ENCODE results near the gene MTHFR. TPM values are rescaled to one million over a fixed set of nuclear protein-coding genes. Genes with fewer than 3 reads are reported as not detected.

The MTHFR gene
- total and polyA plus RNA-seq, 2 of the 8 experiments (the other 6 are each of a cell fraction or from before 2014, with no cell fraction given) = 8.7 to 18.5 TPM

DNA sequence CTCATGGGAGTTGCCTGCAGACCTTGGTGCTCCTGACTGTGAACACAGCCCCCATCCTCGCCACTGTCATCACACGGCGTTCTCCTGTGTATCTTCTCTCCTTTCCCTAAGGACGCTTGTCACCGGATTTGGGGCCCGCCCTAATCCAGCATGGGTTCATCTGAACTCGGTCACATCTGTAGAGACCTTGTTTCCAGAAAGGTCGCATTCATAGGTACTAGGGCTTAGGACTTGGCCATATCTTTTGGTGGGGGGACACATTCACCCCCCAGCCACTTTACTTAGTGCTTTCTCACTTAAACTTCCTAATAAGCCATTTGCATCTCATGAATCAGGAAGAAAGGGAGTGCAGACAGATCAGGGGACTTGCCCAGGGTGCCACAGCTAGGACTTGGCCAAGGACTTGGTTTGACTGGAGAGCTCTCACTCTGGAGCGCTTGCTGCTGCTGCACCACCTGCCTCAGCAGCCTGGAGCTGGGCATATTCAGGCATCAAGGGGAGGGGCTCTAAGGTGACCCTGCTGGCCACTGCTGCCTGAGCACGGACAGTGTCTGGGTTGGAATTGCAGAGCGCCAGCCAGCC is 32.1 kb upstream of the MTHFR start:
- Histone ChIP-seq H2AFZ (ENCODE audit: low read length) (no peak overlapping the region), H4K8ac (ENCODE audit: extremely low read depth, insufficient read depth, low read length) (no peak overlapping the region; the same call in 1 of the 2 replicates), H2BK15ac (ENCODE audit: low read length) (no peak overlapping the region), H4K20me1 (replicated peaks in 1 of 2; ENCODE audit: control insufficient read depth in 1 of 2, insufficient read depth in 2 of 2, low read length in 2 of 2) (peaks cover 15 to 21% of the 10 kb centered on the region in 2 experiments), H2AK5ac (ENCODE audit: low read depth, low read length) (no peak overlapping the region), H2BK5ac (ENCODE audit: low read depth, low read length) (no peak overlapping the region), H2BK120ac (replicated peaks; ENCODE audit: low read depth, low read length) (no peak overlapping the region), H3K79me2 (ENCODE audit: control insufficient read depth in 1 of 2, insufficient read depth in 2 of 2, low read length in 2 of 2) (no peaks in the 10 kb centered on the region), H2BK20ac (ENCODE audit: low read length) (no peak overlapping the region), H2BK12ac (ENCODE audit: low read depth, low read length) (no peak overlapping the region), H3K18ac (ENCODE audit: extremely low read depth, low read length) (no peak overlapping the region), H3K4ac (replicated peaks; ENCODE audit: insufficient read length, low read depth, low read length) (no peak overlapping the region), H3K79me1 (ENCODE audit: low read depth, low read length) (no peaks in the 10 kb centered on the region), H3K23me2 (ENCODE audit: low read depth, low read length) (no peaks in the 10 kb centered on the region), H3K27ac (ENCODE audit: low read depth, low read length) (no peak overlapping the region), H3K4me3 (ENCODE audit: extremely low read depth in 1 of 4, insufficient read depth in 2 of 4, low read depth in 3 of 4, low read length in 4 of 4) (no peak overlapping the region), H3K4me1 (replicated peaks in 1 of 4; ENCODE audit: control insufficient read depth in 3 of 4, insufficient read depth in 4 of 4, low read length in 3 of 4) (no peaks in the 10 kb centered on the region), H3K36me3 (ENCODE audit: control insufficient read depth in 2 of 4, insufficient read depth in 4 of 4, low read length in 3 of 4) (peaks cover 56 to 89% (median 84%) of the 10 kb centered on the region in 4 experiments), H3K4me2 (ENCODE audit: insufficient read depth in 1 of 2, low read depth in 2 of 2, low read length in 2 of 2) (no peak overlapping the region), H4K5ac (ENCODE audit: insufficient read length, low read depth, low read length) (no peak overlapping the region), H3K14ac (ENCODE audit: insufficient read length) (no peak overlapping the region), H3K9ac (replicated peaks in 1 of 4; ENCODE audit: extremely low read depth in 1 of 4, low read depth in 3 of 4, low read length in 3 of 4) (no peak overlapping the region), H3K23ac (ENCODE audit: insufficient read length) (no peak overlapping the region), H3K27me3 (replicated peaks in 1 of 4; ENCODE audit: control insufficient read depth in 3 of 4, extremely low read depth in 1 of 4, insufficient read depth in 3 of 4, low read length in 3 of 4) (no peaks in the 10 kb centered on the region), H3K9me3 (ENCODE audit: insufficient read depth in 2 of 2, low read depth in 1 of 2, low read length in 1 of 2) (no peaks in the 10 kb centered on the region), H4K91ac (replicated peaks; ENCODE audit: insufficient read length, low read length) (no peak overlapping the region), H3K56ac (replicated peaks; ENCODE audit: insufficient read length, low read depth, low read length) (no peak overlapping the region)
- WGBS, 2 experiments (ENCODE audit: extremely low coverage in 1 of 2, insufficient coverage in 1 of 2, insufficient read length in 1 of 2, insufficient replicate concordance in 2 of 2, low coverage in 1 of 2, low lambda C conversion rate in 2 of 2, missing lambda C conversion rate in 1 of 2) = 89% methylated on average over 11 of the region's 11 CpGs; no CpG with 5 or more reads in 1 of the 2 experiments
- POLR2A ChIA-PET (ENCODE audit: partially characterized antibody) = interaction anchor here (1.2 to 8.1 kb wide), 5 partner anchors 10 to 70 kb away, joined by 4 to 72 read pairs (median 5); partner anchors contain the start of gene NPPA
- CTCF ChIA-PET (ENCODE audit: partially characterized antibody) = interaction anchor here (0.7 to 8.8 kb wide), 36 partner anchors 9 to 303 kb away, joined by 3 to 67 read pairs (median 4); partner anchors contain the start of gene NPPA
- DNase-seq (ENCODE audit: low read depth in 1 of 2, low spot score in 2 of 2) (no peak), FAIRE-seq (no peak)
- TF ChIP-seq CEBPB (IDR thresholded peaks at IDR 0.05; ENCODE audit: low read depth, low read length) = no peak
- TF ChIP-seq SIN3A (conservative IDR thresholded peaks at IDR 0.05 in 1 of 2, IDR thresholded peaks at IDR 0.05 in 1 of 2; ENCODE audit: low read depth in 1 of 2, low read length in 2 of 2) = no peak
- TF ChIP-seq ZNF274 (IDR thresholded peaks at IDR 0.05; ENCODE audit: borderline replicate concordance, extremely low read depth, low read length) = no peak
- no peak for TF ChIP-seq BCL11A (IDR thresholded peaks at IDR 0.05; ENCODE audit: low read depth in 2 of 2, low read length in 2 of 2)
- TF ChIP-seq FOSL1 (IDR thresholded peaks at IDR 0.05; ENCODE audit: insufficient read depth, low read depth, low read length) = no peak
- TF ChIP-seq HDAC6 (IDR thresholded peaks at IDR 0.05; ENCODE audit: low read depth, low read length) = no peak
- no peak for TF ChIP-seq JUND (IDR thresholded peaks at IDR 0.05; ENCODE audit: low read length)
- TF ChIP-seq YY1 (IDR thresholded peaks at IDR 0.05; ENCODE audit: low read depth, low read length) = no peak
- no peak for TF ChIP-seq JUN (IDR thresholded peaks at IDR 0.05; ENCODE audit: low read depth, low read length)
- TF ChIP-seq SIRT6 (IDR thresholded peaks at IDR 0.05; ENCODE audit: low read length) = no peak
- TF ChIP-seq, protein P1, sequence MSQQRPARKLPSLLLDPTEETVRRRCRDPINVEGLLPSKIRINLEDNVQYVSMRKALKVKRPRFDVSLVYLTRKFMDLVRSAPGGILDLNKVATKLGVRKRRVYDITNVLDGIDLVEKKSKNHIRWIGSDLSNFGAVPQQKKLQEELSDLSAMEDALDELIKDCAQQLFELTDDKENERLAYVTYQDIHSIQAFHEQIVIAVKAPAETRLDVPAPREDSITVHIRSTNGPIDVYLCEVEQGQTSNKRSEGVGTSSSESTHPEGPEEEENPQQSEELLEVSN (IDR thresholded peaks at IDR 0.05) = no peak
- no peak for TF ChIP-seq TAF7 (optimal IDR thresholded peaks at IDR 0.05; ENCODE audit: borderline replicate concordance, low read depth, low read length)

All from H1 (cell line).